ENCODE measurements around the gene PRORP. TPM values are rescaled to one million over a fixed set of nuclear protein-coding genes. Genes with fewer than 3 reads are reported as not detected.
"Not testable (repeated sequence)": the region's sequence is repeated elsewhere in the genome, so short reads cannot be mapped to it uniquely, and the experiment has no call there.

PRORP gene
- polyA plus RNA-seq, 12 donors, result 16.9 to 23.4 (median 20.3) TPM; not detected in 1

DNA sequence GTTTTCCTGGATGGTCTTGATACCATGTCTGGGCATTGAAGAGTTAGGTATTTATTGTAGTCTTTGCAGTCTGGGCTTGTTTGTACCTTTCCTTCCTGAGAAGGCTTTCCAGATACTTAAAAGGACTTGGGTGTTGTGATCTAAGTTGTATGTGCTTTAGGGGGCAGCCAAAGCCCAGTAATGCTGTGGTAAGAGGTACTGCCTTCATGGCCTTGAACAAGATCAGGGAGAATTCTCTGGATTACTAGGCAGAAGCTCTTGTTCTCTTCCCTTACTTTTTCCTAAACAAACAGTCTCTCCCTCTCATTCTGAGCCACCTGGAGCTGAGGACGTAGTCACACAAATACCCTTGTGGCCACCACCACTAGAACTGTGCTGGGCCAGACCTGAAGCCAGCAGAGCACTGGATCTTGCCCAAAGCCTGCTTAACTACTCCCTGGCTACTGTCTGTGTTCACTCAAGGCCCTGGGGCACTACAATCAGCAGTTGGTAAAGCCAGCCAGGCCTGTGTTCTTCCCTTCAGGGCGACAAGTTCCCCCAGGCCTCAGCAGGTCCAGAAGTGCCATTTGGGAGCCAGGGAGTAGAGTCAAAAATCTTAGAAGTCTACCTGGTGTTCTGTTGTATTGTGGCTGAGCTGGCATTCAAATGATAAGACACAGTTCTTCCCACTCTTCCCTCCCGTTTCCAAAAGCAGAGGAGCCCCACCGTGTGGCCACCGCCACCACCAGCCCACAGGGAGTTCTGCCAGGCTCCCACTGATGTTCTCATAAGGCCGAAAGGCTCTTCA, 11.4 kb downstream of the PRORP start:
- DNase-seq, result no peak

DNA sequence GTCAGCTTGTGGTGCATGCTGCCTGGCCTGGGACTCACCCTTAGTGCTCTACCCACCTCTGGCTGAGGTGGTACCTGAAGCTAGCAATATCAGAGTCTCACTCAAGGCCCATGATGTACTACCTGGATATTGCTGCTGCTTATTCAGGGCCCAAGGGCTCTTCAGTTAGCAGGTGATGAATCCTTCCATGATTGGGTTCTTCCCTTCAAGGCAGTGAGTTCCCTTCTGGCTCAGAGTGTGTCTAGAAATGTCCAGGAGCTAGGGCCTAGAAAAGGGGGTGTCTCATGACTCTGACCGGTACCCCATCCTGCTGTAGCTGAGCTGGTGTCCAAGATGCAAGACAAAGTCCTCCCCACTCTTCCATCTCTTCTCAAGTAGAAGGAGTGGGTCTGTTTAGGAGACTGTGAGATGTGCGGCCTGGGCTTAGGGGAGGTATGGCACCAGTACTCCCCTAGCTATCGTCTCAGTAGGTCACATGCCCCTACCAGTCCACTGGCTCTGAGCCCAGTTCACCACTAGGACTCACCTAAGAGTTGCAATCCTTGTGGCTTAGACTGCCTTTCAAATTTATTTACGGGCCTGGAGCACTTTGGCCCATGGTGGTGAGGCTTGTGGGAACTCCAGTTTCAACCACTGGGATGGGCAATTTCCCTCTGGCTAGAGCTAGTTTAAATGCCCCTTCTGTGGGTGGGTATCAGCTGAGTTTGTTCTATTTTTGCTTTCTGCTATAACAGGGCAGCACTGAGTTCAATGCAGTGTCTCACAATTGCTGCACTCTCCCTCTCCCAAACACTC, 12.2 kb downstream of the PRORP start:
- no peak for DNase-seq

DNA sequence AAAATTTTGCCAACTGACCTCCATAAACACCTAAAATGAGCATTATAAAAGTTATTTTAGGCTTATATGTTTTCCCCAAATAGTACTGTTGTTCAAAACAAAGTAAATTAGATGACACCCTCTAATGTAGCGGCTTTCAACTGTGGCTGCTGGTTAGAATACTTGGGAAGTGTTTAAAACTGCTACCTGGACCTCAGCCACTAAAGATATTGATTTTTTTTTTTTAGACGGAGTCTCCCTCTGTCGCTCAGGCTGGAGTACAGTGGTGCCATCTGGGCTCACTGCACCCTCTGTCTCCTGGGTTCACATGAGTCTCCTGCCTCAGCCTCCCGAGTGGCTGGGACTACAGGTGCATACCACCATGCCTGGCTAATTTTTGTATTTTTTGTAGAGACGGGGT, 16.2 kb downstream of the PRORP start:
- DNase-seq, result no peak

DNA sequence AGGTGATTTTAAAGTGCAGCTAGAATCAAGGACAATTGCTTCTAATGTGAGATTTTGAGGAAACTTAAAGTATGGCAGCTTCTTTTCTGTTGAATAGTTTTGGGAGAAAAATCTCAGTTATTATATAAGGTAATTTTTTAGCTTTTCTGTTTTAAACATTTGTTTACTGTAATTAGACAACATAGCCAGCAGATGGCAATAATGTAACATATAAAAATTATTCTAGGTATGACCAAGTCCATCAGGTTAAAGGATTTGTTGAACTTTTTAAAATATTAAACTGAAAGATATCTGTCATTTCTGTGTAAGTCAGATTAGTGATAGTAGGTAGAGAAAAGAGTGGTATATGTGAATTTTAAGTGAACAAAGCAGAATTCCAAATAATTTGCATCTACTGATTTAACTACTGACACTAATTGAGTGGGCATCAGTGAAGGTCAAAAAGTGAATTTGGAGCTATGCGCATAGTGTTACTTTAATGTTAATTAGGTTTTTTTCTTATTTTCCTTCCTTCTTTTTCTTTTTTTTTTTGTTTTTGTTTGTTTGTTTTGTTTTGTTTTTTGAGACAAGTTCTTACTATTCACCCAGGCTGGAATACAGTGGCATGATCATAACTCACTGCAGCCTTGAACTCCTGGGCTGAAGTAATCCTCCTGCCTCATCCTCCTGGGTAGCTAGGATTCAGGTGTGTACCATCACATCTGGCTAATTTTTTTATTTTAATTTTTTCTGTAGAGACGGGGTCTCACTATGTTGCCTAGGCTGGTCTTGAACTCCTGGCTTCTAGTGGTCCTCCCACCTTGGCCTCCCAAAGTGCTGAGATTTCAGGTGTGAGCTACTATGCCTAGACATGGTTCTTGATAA, 18.6 kb downstream of the PRORP start:
- no peak for DNase-seq

DNA sequence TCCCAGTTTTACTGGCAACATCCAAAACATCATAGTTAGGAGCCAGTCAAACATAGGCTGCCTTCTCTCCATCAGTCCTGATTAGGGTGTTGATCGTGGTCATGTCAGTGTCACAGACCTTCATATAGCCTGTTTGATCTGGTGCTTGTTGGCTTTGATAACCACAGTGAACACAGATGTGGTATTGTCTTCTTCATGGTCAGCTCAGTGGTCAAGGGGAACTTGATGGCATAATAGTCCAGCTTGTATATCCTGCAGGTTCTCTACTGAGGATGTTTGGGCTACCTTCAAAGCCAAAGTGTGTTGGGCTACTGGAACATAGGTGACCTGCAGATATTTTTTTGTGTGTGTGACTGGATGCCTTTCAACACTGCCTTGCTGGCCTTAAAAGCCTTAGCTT, 21.7 kb downstream of the PRORP start:
- no peak for DNase-seq

DNA sequence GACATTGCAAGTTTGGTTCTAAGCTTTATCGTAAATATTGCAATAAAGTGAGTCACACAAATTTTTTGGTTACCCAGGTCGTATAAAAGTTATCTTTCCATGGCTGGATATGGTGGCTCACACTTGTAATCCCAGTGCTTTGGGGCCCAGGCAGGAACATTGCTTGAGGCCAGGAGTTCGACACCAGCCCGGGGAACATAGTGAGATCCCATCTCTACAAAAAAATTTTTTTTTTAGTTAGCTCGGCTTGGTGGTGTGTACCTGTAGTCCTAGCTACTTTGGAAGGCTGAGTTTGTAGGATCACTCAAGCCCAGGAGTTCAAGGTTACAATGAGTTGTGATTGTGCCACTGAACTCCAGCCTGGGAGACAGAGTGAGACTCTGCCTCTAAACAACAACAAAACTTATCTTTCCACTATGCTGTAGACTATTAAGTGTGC, 24.4 kb downstream of the PRORP start:
- DNase-seq, result no peak

DNA sequence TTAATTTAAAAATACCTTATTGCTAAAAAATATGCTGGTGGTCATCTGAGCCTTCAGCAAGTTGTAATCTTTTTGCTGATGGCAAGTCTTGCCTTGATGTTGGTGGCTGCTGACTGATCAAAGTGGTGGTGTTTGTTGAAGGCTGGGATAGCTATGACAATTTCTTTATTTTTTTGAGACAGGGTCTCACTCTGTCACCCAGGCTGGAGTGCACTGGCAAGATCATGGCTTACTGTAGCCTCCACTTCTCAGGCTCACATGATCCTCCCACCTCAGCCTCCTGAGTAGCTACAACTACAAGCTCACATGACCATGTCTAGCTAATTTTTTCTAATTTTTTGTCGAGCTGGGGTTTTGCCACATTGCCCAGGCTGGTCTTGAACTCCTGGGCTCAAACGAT, 24.8 kb downstream of the PRORP start:
- DNase-seq, result no peak

DNA sequence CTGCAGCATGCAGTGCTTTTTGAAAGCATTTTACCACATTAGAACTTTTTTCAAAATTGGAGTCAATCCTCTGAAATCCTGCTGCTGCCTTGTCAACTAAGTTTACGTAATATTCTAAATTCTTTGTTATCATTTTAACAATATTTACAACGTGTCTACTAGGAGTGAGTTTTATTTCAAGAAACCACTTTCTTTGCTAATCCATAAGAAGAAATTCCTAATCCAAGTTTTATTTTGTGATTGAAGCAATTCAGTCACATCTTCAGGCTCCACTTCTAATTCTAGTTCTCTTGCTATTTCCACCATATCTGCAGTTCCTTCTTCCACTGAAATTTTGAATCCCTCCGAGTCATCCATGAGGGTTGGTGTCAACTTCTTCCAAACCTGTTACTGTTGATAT, 25.4 kb downstream of the PRORP start:
- no peak for DNase-seq

DNA sequence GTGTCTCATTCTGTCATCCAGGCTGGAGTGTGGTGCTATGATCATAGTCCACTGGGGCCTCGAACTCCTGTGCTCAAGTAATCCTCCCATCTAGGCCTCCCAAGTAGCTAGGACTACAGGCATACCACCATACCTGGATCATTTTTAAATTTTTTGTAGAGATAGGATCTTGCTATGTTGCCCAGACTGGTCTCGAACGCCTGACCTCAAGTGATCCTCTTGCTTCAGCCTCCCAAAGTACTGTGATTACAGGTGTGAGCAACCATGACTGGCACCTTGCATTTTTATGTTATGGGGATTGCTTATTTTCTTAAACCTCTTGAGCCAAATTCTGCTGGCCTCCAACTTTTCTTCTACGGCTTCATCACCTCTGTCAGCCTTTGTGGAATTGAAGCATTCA, 26.9 kb downstream of the PRORP start:
- no peak for DNase-seq

DNA sequence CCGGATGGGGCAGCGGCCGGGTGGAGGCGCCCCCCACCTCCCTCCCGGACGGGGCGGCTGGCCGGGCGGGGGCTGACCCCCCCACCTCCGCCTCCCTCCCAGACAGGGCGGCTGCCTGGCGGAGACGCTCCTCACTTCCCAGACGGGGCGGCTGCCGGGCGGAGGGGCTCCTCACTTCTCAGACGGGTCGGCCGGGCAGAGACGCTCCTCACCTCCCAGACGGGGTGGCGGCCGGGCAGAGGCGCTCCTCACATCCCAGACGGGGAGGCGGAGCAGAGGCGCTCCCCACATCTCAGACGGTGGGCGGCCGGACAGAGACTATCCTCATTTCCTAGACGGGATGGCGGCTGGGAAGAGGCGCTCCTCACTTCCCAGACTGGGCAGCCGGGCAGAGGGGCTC, 30.2 kb downstream of the PRORP start:
- not testable (repeated sequence) for DNase-seq

DNA sequence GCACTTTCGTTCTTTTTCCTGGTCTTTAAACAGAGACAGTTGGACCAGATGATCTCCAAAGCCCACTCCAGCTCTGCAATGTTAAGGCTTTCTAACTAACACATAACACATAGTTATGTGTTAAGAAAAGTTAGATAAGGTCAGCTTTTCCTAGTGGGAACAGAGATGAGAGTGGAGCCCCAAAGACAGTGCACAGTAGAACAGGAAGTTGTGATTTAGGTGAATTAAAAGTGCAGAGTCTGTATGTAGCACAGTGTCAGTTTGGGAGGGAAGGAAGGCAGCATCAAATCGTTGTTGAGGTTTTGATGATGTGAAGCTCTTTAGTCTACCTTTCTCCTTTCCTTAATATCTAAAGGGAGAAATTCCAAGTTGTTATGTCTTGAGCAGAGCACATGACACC, 31.7 kb downstream of the PRORP start:
- no peak for DNase-seq

DNA sequence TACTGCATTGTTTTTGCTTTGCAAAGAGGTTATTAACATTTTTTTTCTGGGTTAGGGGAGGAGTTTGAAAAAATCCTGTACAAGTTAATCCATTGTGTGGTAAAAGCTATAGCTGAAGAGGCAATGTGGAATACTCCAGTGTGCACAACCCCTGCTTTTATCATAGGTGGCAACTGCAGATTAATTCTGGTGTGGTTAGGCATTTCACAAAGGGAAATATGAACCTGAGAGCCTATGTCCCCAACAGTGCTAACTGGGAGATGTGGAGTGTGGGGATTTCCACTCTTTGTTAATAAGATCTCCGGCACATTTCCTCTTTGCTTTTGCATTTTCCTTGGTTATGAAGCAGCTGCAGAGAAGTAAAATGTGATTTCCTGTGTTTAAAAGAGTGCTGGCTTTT, 33.6 kb downstream of the PRORP start:
- DNase-seq, result no peak

DNA sequence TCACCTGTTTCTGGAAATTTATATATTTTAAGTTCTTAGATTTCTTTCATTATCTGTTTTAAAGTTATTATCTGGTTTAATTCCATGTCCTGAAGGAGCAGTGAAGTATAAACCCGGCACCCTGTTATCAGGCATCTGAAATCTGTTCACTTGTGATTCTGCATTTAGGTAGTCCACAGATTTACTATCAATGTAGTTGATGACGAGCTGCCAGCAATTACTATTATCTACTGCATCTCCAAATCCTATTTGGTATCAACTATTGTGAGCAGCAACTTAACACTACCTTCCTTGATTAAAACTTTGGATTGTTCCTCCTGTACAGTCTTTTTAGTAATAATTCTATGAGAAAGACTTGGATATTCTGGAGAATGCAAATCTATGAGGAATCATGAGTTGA, 36.1 kb downstream of the PRORP start:
- DNase-seq, result no peak

DNA sequence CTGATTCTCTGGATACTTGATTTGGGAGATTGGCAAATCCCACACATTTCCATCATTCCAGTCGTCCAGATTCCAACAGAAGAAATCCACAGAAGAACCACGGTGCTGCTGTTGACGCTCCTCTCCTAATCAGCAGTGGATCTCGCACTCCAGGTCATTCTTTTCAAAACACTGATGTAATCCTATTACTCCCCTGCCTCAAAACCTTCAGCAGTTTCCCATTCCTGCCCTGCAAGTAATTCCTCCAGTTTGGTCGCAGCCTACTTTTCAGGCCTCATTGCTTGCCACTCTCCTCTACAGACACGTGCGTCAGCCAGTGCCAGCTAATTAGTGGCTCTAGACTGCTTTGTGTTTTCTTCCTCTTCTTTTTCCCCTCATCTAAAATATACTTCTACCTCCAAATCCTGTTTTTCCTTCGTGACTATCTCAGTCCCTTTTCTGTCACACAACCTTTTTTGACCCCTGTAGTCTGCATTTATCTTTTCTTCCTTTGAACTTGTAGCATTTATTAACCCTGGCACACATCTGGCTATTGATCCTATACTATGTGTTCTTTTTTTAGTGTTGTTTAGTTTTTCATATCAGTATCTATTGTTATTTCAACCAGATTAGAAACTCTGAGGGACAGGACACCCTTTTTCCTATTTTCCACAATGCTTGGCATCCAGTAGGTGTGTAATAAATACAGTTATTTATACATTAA, 36.8 kb downstream of the PRORP start:
- DNase-seq, result no peak

DNA sequence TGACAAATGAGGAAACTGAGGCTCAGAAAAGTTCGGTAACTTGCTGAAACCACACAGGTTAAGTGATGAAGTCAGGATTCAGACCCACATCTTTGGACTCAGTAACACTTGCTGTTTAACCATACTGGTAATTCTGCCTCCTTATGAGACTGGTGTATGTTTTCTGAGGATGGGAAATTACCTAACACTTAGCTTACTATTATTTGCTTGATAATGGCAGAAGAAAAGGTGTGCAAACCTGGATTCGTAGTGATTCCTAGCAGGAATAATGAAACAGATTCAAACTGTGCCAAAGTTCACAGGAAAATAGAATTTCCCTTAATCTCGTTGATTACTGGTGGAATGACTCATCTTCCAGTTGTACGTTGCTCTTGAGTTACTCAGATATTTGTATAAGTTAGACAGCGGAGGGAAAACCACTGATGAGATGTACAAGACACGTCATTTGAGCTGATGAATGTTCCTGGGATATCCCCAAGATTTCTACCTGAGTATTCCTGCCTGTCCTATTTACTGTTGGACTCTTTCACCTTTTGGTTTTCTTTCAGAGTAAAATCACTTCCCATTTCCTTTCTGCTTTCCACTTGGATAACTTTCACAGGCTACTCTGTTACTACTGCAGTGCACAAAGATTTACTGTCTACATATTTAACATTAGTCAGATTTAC, 37.5 kb downstream of the PRORP start:
- no peak for DNase-seq

DNA sequence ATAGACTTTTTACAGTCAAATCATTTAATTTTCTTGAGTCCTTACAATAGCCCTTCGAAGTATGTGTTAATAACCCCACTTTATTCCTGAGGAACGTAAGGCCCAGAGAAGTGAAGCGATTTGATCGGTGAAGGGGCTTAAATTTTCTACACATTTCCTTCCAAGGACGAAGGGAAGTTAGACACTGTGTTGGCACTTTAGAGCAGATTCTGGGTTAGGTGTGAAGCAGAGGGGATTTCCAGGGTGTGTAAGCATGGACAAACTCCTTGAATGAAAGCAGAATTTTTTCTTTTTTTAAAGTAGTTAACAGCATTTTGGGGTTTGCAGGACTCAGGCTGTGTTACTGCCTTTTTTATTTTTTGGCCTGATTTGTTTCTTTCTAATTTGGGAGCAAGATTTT, 38.9 kb downstream of the PRORP start:
- no peak for DNase-seq

DNA sequence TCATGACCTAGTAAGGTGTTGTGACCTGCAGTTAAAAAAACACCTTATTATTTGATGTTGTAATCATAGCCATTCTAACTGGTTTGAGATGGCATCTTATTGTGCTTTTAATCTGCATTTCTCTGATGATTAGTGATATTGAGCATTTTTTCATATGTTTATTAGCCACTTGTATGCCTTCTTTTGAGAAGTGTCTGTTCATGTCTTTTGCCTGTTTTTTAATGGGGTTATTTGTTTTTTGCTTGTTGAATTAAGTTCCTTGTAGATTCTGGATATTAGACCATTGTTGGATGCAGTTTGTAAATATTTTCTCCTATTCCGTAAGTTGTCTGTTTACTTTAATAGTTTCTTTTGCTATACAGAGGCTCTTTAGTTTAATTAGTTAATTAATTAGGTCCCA, 41.0 kb downstream of the PRORP start:
- DNase-seq, result no peak

DNA sequence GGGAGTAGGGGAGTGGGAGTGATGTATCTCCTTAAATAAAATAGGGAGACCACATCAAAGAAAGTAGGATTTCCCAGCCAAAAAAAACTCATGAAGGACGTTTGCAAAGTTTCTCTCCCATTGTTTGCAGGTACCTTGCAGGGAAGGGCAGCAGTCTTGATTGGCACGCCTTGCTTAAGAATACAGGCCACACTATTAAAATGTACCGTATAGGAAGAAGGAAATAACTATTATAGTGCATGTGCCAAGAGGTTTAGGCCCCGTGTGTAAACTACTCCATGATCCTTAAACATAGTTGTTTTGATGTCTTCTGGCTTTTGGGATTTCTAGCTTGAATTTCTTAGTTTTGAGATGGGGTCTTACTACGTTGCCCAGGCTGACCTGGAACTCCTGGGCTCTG, 42.5 kb downstream of the PRORP start:
- no peak for DNase-seq

DNA sequence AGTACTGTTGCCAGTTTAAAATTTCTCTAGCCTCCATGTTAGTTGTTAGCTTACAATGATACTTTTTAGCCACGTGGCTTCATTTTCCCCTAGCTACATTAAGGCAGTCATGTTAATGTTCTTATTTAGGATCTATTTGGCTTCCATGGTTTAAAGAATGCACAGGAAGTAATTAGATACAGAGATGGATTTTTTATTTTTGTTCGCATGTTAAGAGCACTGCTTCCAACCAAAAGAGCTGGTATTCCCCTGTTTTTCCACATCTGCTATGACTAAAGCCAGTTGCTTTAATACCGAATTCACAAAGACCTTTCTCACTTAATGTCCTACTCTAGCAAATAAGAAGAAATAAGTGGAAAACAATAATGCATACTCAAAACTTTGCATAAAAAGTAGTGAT, 45.1 kb downstream of the PRORP start:
- DNase-seq, result no peak

All from muscle of arm (tissue), 12 donors.